Stomach (tissue), 9 donors: Measurements from ENCODE around the gene CCDC179. TPM values are rescaled to one million over a fixed set of nuclear protein-coding genes. Genes with fewer than 3 reads are reported as not detected.

Experiments used
- DNase-seq, 2 donors: peaks; one replicate each; pipeline versions ENCODE4 v3.0.0 to v3.0.0-alpha.2; 2013 to 2019
- H3K27ac ChIP-seq, 5 donors: fragments of 200-600 bp in 4 of 5; sonication (generic) in 4 of 5; one replicate each; pipeline ENCODE4 v1.5.1; 2013 to 2019; ENCODE audit warnings: mild to moderate bottlenecking in 1 of 5, moderate library complexity in 1 of 5
- H3K27me3 ChIP-seq, 3 donors: fragments of 200-600 bp; sonication (generic); one replicate each; pipeline ENCODE4 v1.5.1; 2017 to 2019; ENCODE audit warnings: mixed run types in 1 of 3
- H3K36me3 ChIP-seq, 4 donors: fragments of 200-600 bp; sonication (generic); 1 replicate in 3 of 4; 2 replicates in 1 of 4; pipeline ENCODE4 v1.5.1; 2016 to 2019
- H3K4me1 ChIP-seq, 4 donors: fragments of 200-600 bp; sonication (generic); one replicate each; pipeline ENCODE4 v1.5.1; 2016 to 2019
- H3K4me3 ChIP-seq, 4 donors: fragments of 200-600 bp; sonication (generic) in 3 of 4; one replicate each; pipeline ENCODE4 v1.5.1; 2016 to 2019; ENCODE audit warnings: mild to moderate bottlenecking in 1 of 4
- H3K9me3 ChIP-seq, 4 donors: fragments of 200-600 bp; sonication (generic); one replicate each; pipeline ENCODE4 v1.5.1; 2016 to 2019
- EP300 ChIP-seq: sonication (generic); formaldehyde crosslinking; IDR thresholded peaks from one replicate; pipeline ENCODE4 v1.6.1; 2017; ENCODE audit warnings: antibody characterized with exemption
- POLR2A ChIP-seq, 4 donors: fragments of 450-650 bp; IDR thresholded peaks; one replicate each; pipeline ENCODE4 v1.6.1; 2016; ENCODE audit warnings: antibody characterized with exemption in 4 of 4, control low read depth in 2 of 4, mild to moderate bottlenecking in 1 of 4, moderate library complexity in 1 of 4
- POLR2AphosphoS5 ChIP-seq, 3 donors: sonication (generic); formaldehyde crosslinking; IDR thresholded peaks; one replicate each; pipeline ENCODE4 v1.6.1; 2016; ENCODE audit warnings: antibody characterized with exemption in 3 of 3
- WGBS, 5 donors: extraction: QIAGEN DNeasy Blood & Tissue Kit in 3 of 5; methylation state at CpG; one replicate each; pipeline versions ENCODE4 v1.1.5 to v1.1.7; 2013 to 2018; 5-methylcytosine and 5-hydroxymethylcytosine counted together
- intact Hi-C: fragments of 100-400 bp; cut with DNase I; formaldehyde crosslinking; loops from one replicate; pipeline ENCODE4 v1.15.1; 2023; ENCODE audit warnings: low total_unique reads
- polyA plus RNA-seq, 3 donors: library from polyadenylated mRNA; stranded (reverse); fragments of 200-250 nt; gene quantifications; one replicate each; pipeline ENCODE4 v1.2.3, GENCODE V29; 2013
- total RNA-seq, 5 donors: library from RNA; depleted of rRNA; stranded (reverse); fragments of >200 nt; gene quantifications; one replicate each; pipeline versions ENCODE4 v1.1.0 to v1.2.3, GENCODE V29; 2014 to 2016
- TF ChIP-seq, protein P1 (sequence below), 7 experiments: fragments of 450-650 bp in 4 of 7; fragments of 200-600 bp in 3 of 7; sonication (generic) in 3 of 7; IDR thresholded peaks; one replicate each; pipeline ENCODE4 v1.5.1; 2016 to 2019; ENCODE audit warnings: antibody characterized with exemption in 7 of 7, control low read depth in 2 of 7, mild to moderate bottlenecking in 1 of 7
- donor health status: healthy with polysubstance abuse.
- donor health status: Bipolar disorder and iron deficiency.
- donor health status: healthy.

CCDC179 gene
- total and polyA plus RNA-seq, 8 donors: not detected

DNA sequence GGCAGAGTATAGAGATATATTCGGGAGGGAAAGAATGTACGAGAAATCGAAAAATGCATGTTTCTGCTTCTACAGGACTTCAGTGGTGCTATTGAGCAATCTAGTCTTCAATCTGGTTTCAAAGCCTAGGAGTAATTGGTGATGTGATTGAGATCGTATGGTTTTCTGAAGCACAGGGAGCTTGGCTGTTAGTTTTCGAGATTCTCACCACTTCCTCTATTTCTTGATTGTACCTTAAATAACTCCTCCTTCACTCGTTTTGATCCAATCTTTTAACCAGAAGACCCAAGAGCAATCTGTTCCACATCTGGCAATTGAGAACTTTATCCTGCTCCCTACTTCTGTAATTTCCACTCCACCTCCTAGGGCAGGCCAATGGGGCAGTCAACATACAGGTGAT, 518 bp downstream of the CCDC179 start:
- H3K36me3 ChIP-seq: no peaks in the 10 kb centered on the region
- H3K4me1 ChIP-seq: no peaks in the 10 kb centered on the region
- no peak for DNase-seq
- 78 to 90% (median 89%) methylated on average over 6 of the region's 6 CpGs for WGBS, 5 donors
- intact Hi-C loops: no loop called here
- H3K9me3 ChIP-seq: no peaks in the 10 kb centered on the region
- H3K4me3 ChIP-seq: no peak overlapping the region
- no peaks in the 10 kb centered on the region for H3K27me3 ChIP-seq
- no peak overlapping the region for H3K27ac ChIP-seq
- TF ChIP-seq, protein P1, sequence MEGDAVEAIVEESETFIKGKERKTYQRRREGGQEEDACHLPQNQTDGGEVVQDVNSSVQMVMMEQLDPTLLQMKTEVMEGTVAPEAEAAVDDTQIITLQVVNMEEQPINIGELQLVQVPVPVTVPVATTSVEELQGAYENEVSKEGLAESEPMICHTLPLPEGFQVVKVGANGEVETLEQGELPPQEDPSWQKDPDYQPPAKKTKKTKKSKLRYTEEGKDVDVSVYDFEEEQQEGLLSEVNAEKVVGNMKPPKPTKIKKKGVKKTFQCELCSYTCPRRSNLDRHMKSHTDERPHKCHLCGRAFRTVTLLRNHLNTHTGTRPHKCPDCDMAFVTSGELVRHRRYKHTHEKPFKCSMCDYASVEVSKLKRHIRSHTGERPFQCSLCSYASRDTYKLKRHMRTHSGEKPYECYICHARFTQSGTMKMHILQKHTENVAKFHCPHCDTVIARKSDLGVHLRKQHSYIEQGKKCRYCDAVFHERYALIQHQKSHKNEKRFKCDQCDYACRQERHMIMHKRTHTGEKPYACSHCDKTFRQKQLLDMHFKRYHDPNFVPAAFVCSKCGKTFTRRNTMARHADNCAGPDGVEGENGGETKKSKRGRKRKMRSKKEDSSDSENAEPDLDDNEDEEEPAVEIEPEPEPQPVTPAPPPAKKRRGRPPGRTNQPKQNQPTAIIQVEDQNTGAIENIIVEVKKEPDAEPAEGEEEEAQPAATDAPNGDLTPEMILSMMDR (IDR thresholded peaks at IDR 0.05): no peak
- TF ChIP-seq EP300: no peak
- no peak for TF ChIP-seq POLR2AphosphoS5 (IDR thresholded peaks at IDR 0.05)
- TF ChIP-seq POLR2A (IDR thresholded peaks at IDR 0.05): no peak

DNA sequence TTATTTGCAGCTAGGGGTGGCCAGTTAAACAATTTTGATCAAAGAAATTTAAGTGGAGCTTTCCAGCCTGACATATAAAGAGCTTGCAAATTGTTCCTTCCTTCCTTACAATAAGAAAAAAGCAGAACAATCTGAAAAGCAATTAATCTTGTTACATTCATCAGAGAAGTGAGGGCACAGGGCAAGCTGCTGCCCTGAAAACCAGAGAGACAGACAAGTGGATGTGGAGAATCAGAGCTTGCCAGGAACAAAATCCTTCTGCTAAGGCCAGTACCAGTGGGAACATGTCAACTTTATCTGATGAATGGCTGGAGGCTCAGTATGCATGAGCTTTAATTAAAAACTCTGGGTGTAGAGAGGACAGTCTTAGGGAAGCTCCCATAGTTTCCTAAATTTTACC, 8.8 kb downstream of the CCDC179 start:
- Histone ChIP-seq H3K27ac (no peak overlapping the region), H3K27me3 (no peaks in the 10 kb centered on the region), H3K36me3 (no peaks in the 10 kb centered on the region), H3K9me3 (peaks cover 0 to 10% (median 4%) of the 10 kb centered on the region in 4 donors), H3K4me3 (no peak overlapping the region), H3K4me1 (no peaks in the 10 kb centered on the region)
- no peak for DNase-seq
- intact Hi-C loops: no loop called here
- TF ChIP-seq POLR2AphosphoS5 (IDR thresholded peaks at IDR 0.05) (no peak), EP300 (no peak)

DNA sequence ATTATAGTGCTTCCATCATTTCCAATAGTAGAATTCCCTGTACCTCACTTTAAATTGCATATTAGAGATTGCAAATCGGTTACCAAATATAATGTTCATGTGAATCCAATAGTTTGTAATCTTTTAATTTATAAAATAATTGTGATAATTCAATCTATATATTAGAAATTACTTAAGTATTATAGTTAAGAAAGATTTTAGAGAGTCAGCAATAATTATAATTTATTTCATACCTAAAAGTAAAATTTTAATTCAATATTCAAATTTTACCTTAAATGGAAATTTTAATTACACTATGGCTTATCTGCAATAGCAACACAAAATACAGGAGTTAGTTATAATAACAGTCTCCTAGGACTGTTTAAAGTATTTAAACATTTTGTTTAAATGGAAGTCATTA, 13.5 kb downstream of the CCDC179 start:
- WGBS, 5 donors: 93 to 100% (median 98%) methylated on average over 1 of the region's 1 CpG
- H3K27me3 ChIP-seq: no peaks in the 10 kb centered on the region
- intact Hi-C loops: no loop called here
- H3K4me1 ChIP-seq: no peaks in the 10 kb centered on the region
- H3K36me3 ChIP-seq: no peaks in the 10 kb centered on the region
- no peaks in the 10 kb centered on the region for H3K9me3 ChIP-seq
- TF ChIP-seq POLR2AphosphoS5 (IDR thresholded peaks at IDR 0.05) (no peak), EP300 (no peak)
- TF ChIP-seq, protein P1 (IDR thresholded peaks at IDR 0.05): no peak
- no peak for DNase-seq
- H3K4me3 ChIP-seq: no peak overlapping the region
- H3K27ac ChIP-seq: no peak overlapping the region

DNA sequence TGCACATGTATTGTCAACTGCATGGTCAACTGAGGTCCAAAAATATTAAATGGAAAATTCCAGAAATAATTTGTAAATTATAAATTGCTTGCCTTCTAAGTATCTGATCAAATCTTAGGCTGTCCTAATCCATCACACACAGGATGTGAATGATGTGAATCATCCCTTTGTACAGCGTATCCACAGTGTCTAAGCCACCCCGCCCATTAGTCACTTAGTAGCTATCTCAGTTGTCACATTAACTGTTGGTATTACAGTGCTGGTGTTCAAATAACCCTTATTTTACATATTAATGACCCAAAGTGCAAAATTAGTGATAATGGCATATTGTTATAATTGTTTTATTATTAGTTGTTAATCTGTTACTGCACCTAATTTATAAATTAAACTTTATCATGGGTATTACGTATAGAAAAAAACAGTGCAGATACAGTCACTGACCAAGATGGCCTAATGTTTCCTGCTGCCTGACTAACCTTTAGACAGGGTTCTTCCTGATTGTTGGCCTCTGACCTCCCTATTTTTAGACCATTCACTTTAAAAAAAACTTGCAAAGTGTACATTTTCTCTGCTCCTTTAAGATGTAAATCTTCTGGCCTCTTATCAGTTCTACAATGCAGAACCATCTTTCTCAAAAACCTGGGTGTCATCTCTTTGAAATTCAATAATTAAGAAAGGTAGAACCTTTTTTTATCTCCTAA, 27.8 kb downstream of the CCDC179 start:
- no peak overlapping the region for H3K27ac ChIP-seq
- H3K9me3 ChIP-seq: no peaks in the 10 kb centered on the region
- DNase-seq: no peak
- 64 to 79% (median 75%) methylated on average over 3 of the region's 3 CpGs for WGBS, 5 donors
- H3K27me3 ChIP-seq: no peaks in the 10 kb centered on the region
- peaks cover 8 to 23% (median 15%) of the 10 kb centered on the region in 4 donors for H3K4me1 ChIP-seq
- intact Hi-C loops: no loop called here
- TF ChIP-seq POLR2A (IDR thresholded peaks at IDR 0.05): no peak
- TF ChIP-seq POLR2AphosphoS5 (IDR thresholded peaks at IDR 0.05): no peak
- TF ChIP-seq, protein P1 (IDR thresholded peaks at IDR 0.05): no peak
- no peak for TF ChIP-seq EP300
- no peaks in the 10 kb centered on the region for H3K36me3 ChIP-seq
- H3K4me3 ChIP-seq: no peak overlapping the region

DNA sequence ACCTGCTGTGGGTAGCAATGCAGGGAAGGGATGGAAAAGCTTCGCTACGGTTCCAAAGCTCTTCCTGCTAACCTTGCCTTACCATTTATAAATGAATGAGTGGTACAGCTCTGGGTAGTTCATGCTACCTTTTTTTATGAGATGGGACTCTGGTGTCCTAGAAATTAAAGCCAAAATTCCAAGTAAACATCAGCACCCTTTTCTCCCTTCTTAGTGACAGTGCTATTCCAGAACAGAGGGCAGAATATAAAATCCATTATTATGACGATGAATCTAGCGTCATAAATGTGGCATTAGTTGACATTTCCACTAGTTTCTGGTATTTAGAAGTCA, 30.2 kb downstream of the CCDC179 start:
- Histone ChIP-seq H3K27me3 (no peaks in the 10 kb centered on the region), H3K4me3 (peak overlapping the region; percentile 69 to 96 (median 82)), H3K27ac (peak overlapping the region in 4 of 5 donors; percentile 43 to 95 (median 94)), H3K36me3 (peaks cover 0 to 22% (median 19%) of the 10 kb centered on the region in 4 donors), H3K4me1 (peaks cover 8 to 26% (median 16%) of the 10 kb centered on the region in 4 donors), H3K9me3 (no peaks in the 10 kb centered on the region)
- TF ChIP-seq POLR2A (IDR thresholded peaks at IDR 0.05): no peak
- TF ChIP-seq, protein P1 (IDR thresholded peaks at IDR 0.05): no peak
- TF ChIP-seq EP300: no peak
- no peak for TF ChIP-seq POLR2AphosphoS5 (IDR thresholded peaks at IDR 0.05)
- WGBS, 5 donors: 5 to 13% (median 8%) methylated on average over 4 of the region's 4 CpGs
- no peak for DNase-seq
- intact Hi-C loops: no loop called here
